OCI-LY3 (cell line): ENCODE measurements around the gene INVS.
"Not testable (repeated sequence)": the region's sequence is repeated elsewhere in the genome, so short reads cannot be mapped to it uniquely, and the experiment has no call there.

ENCODE experiments used
- H2AFZ ChIP-seq: fragments of 200-600, 300-600 bp; shearing (Covaris generic); 2 replicates; pipeline ENCODE4 v1.6.0; 2014; ENCODE audit warnings: antibody characterized with exemption, low read depth, low read length
- H3K27ac ChIP-seq: fragments of 200-600, 300-600 bp; sonication (generic); 2 replicates; pipeline ENCODE4 v1.5.1; 2014; ENCODE audit warnings: mild to moderate bottlenecking, low read length, moderate library complexity, mixed read lengths
- H3K27me3 ChIP-seq: fragments of 200-600, 300-600 bp; sonication (generic); 2 replicates; pipeline ENCODE4 v1.6.1; 2014; ENCODE audit warnings: low read depth, low read length, mixed read lengths
- H3K36me3 ChIP-seq: fragments of 200-600, 300-600 bp; sonication (generic); replicated peaks from 2 replicates; pipeline ENCODE3; 2014; ENCODE audit warnings: low read depth, low read length, mixed read lengths
- H3K4me1 ChIP-seq: fragments of 300-600, 200-600 bp; sonication (generic); 2 replicates; pipeline ENCODE4 v1.6.1; 2014; ENCODE audit warnings: low read length, mixed read lengths
- H3K4me2 ChIP-seq: fragments of 200-600, 300-600 bp; sonication (generic); 2 replicates; pipeline ENCODE4 v1.6.1; 2014; ENCODE audit warnings: low read length, mixed read lengths
- H3K4me3 ChIP-seq: fragments of 300-600, 200-600 bp; sonication (generic); 2 replicates; pipeline ENCODE4 v1.5.1; 2014; ENCODE audit warnings: antibody characterized with exemption, mild to moderate bottlenecking, low read length, moderate library complexity
- H3K79me2 ChIP-seq: fragments of 300-600, 200-600 bp; shearing (Covaris generic); 2 replicates; pipeline ENCODE4 v1.6.1; 2014; ENCODE audit warnings: mild to moderate bottlenecking, low read length, mixed read lengths
- H3K9ac ChIP-seq: fragments of 300-600, 200-600 bp; shearing (Covaris generic); 2 replicates; pipeline ENCODE4 v1.6.0; 2014; ENCODE audit warnings: mild to moderate bottlenecking, low read length, moderate library complexity
- H3K9me3 ChIP-seq: fragments of 200-600, 300-600 bp; shearing (Covaris generic); 2 replicates; pipeline ENCODE4 v1.6.1; 2014; ENCODE audit warnings: low read length, mixed read lengths; ENCODE audit not compliant: insufficient read depth
- H4K20me1 ChIP-seq: fragments of 200-600, 300-600 bp; sonication (generic); 2 replicates; pipeline ENCODE4 v1.6.1; 2016; ENCODE audit warnings: low read length, mixed read lengths; ENCODE audit not compliant: insufficient read depth
- CTCF ChIP-seq: fragments of 200-600, 300-600 bp; sonication (generic); IDR thresholded peaks from 2 replicates; pipeline ENCODE4 v1.5.1; 2014; ENCODE audit warnings: antibody characterized with exemption, low read length, low read depth
- EZH2phosphoT487 ChIP-seq: fragments of 200-600 bp; shearing (Covaris generic); IDR thresholded peaks from 2 replicates; pipeline ENCODE4 v1.6.1; 2018; ENCODE audit warnings: antibody characterized with exemption, mixed run types, low read depth

INVS gene

GRCh38 chr9:100317706-100318105 lies 218.7 kb downstream of the INVS start:
- Histone ChIP-seq H3K9me3 (no peaks in the 10 kb centered on the region), H3K4me1 (no peaks in the 10 kb centered on the region), H4K20me1 (no peaks in the 10 kb centered on the region), H3K4me3 (no peak overlapping the region), H3K36me3 (peaks cover 62% of the 10 kb centered on the region), H3K79me2 (peaks cover 60% of the 10 kb centered on the region), H3K27me3 (no peaks in the 10 kb centered on the region), H2AFZ (no peak overlapping the region), H3K27ac (no peak overlapping the region), H3K9ac (no peak overlapping the region), H3K4me2 (no peak overlapping the region)
- TF ChIP-seq CTCF: no peak
- TF ChIP-seq EZH2phosphoT487: no peak

GRCh38 chr9:100322954-100323536 lies 224.0 kb downstream of the INVS start:
- Histone ChIP-seq H3K27me3 (no peaks in the 10 kb centered on the region), H3K36me3 (peaks cover 49% of the 10 kb centered on the region), H4K20me1 (peaks cover 5% of the 10 kb centered on the region; the same call in 1 of the 2 replicates), H3K9me3 (no peaks in the 10 kb centered on the region), H3K79me2 (peaks cover 19% of the 10 kb centered on the region), H3K4me2 (no peak overlapping the region), H3K4me3 (no peak overlapping the region), H3K4me1 (no peaks in the 10 kb centered on the region), H2AFZ (no peak overlapping the region), H3K9ac (no peak overlapping the region), H3K27ac (no peak overlapping the region)
- peak; percentile 78 for TF ChIP-seq CTCF
- TF ChIP-seq EZH2phosphoT487: no peak

- no peaks in the 10 kb centered on the region for H3K27me3 ChIP-seq
- no peak overlapping the region for H3K9ac ChIP-seq
- H3K27ac ChIP-seq: no peak overlapping the region
- H3K36me3 ChIP-seq: peaks cover 53% of the 10 kb centered on the region
- H3K9me3 ChIP-seq: no peaks in the 10 kb centered on the region
- no peak overlapping the region for H3K4me2 ChIP-seq
- peaks cover 23% of the 10 kb centered on the region for H3K79me2 ChIP-seq
- peaks cover 5% of the 10 kb centered on the region; the same call in 1 of the 2 replicates for H4K20me1 ChIP-seq
- no peak overlapping the region for H2AFZ ChIP-seq
- no peak overlapping the region for H3K4me3 ChIP-seq
- no peaks in the 10 kb centered on the region for H3K4me1 ChIP-seq
- TF ChIP-seq CTCF: peak; percentile 66
- TF ChIP-seq EZH2phosphoT487: no peak
Measured at GRCh38 chr9:100324594-100325200, 225.7 kb downstream of the INVS start.

- H2AFZ ChIP-seq, H3K9ac ChIP-seq, H3K27ac ChIP-seq, H3K9me3 ChIP-seq, H3K27me3 ChIP-seq, H3K4me3 ChIP-seq, H3K4me2 ChIP-seq: not testable (repeated sequence)
- Histone ChIP-seq H4K20me1 (peaks cover 19% of the 10 kb centered on the region), H3K79me2 (peaks cover 82% of the 10 kb centered on the region), H3K36me3 (peaks cover 36% of the 10 kb centered on the region), H3K4me1 (peaks cover 12% of the 10 kb centered on the region)
Measured at GRCh38 chr9:100338736-100339135, 239.7 kb downstream of the INVS start.
